ENCODE results near the gene KCNS1.
A peak's percentile ranks its signal among the peaks of the same experiment; 100 is the strongest.
"Not testable (repeated sequence)": the region's sequence is repeated elsewhere in the genome, so short reads cannot be mapped to it uniquely, and the experiment has no call there.

Gene KCNS1, protein sequence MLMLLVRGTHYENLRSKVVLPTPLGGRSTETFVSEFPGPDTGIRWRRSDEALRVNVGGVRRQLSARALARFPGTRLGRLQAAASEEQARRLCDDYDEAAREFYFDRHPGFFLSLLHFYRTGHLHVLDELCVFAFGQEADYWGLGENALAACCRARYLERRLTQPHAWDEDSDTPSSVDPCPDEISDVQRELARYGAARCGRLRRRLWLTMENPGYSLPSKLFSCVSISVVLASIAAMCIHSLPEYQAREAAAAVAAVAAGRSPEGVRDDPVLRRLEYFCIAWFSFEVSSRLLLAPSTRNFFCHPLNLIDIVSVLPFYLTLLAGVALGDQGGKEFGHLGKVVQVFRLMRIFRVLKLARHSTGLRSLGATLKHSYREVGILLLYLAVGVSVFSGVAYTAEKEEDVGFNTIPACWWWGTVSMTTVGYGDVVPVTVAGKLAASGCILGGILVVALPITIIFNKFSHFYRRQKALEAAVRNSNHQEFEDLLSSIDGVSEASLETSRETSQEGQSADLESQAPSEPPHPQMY

DNA sequence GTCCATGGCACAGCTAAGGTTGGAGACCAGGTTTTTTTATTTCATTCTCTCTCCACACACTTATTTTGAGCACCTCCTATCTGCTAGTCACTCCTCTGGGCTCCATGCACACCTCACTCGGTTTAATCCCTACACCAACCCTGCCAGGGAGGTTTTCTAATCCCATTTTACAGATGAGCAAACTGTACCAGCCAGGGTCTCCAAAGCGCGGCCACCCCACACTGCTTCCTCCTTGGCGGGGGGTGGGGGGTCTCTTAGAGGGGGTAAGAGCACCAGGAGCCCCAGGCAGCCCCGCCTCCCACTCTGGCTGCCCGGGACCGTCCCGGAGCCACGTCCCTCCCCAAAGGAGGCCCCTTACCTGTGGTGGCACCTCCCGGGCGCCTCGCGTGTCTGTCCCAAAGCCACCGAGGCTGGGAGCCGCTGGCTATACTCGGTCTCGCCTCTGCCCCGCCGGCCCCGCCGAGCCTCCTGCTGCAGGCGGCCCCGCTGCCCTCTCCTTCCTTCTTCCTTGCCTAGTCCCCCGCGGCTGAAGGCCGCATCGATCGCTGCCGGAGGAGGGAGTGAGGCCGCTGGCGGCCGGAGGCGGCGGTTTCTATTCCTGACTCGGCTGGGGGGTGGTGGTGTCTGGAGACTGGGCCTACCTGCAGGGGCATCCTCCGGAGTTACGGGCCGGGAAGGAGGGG, at the start of gene KCNS1:
Gene KCNS1, minus strand, starts transcription at position 565 of the 683 bp plus-strand sequence. CDS start 1,891 bp downstream, outside the sequence.
- peak; percentile 69 for DNase-seq

DNA sequence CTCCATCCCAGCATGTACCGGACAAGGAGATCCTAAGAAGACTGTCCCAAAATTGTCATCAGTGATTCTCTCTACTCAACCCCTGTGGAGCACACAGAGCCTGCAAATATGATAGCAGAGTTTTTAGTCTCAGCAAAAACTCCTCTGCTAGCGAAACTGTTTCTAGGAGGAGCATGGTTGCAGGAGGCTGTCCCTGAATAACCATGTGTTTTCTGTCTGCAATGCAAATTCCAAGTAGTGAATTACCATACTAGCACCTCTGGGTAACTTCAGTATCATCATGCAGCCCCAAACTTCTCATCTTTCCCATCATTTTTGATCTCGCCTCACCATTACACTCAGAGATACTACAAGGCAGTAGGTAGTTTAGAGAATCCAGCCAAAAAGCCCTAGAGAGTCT, 48.1 kb upstream of the KCNS1 start:
- no peak for DNase-seq

DNA sequence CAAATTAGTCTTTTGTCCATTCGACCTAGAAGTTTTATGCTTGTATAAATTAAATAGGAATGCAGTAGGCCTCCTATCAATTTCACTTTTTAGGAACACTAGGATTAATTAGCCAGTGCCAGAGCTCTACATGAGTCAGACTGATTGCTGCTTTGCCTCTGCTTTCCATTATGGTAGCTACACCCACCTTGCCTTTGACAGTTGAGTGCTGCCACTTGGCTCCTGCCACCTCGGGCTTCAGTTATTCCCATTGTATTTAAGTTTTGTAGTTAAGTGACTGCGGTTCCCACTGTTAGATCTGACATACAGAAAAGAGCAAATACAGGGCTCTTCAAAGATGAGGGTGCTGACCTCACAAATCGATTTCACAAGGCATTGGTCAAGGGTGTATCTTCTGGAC, 39.9 kb upstream of the KCNS1 start:
- DNase-seq = no peak

DNA sequence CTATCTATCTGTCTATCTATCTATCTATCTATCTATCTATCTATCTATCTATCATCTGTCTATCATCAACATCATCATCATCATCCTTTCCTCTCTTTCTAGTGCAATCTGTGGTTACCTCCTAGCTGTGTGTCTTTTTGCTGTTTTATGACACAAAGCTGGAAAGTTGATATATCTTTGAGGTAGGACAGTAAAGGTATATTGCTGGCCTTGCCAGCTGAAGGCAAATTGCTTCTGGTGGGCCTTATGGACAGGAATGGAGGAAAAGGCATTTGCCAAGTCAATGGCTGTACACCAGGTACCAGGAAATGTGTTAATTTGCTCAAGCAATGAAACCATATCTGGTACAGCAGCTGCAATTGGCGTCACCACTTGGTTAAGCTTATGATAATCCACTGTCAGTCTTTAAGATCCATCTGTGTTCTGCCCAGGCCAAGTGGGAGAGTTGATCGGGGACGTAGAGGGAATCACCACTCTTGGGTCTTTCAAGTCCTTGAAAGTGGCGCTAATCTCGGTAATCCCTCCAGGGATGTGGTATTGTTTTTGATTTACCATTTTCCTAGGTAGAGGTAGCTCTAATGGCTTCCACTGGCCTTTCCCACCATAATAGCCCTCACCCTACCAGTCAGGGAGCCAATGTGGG, 38.9 kb upstream of the KCNS1 start:
- not testable (repeated sequence) for DNase-seq

DNA sequence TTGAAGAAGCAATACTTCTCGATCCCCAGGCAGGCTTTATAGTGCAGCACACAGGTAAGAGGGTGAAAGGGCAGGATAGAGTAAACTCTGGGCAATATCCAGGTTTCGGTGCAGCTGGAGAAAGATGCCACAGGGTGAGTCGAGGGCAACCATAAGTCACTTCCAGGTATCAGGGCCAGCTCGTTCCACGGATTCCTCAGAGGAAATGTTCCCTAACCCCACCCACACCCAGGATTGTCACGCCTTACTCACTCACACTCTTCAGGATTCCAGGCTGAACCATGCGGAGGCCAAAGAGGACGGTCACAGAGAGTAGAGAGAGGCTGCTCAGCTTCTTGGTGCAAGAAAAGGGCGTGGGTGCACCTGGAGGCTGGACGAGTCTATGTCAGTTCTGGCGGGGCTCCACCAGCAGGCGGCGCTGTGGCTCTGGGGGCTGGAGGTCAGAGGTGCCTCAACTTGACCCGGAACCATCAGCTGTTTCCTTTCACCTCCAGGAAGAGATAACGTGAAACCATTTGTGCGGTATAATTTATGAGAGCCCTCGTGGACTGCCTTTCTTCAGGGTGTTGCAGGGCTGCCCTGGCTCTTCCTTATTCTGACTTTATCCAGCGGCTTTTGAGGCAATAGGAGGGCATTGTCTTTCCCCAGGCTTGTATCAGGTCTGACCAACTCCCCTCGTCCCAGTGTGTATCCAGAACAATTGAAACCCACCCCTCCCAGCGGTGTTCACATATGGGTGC, 37.8 kb upstream of the KCNS1 start:
- no peak for DNase-seq

DNA sequence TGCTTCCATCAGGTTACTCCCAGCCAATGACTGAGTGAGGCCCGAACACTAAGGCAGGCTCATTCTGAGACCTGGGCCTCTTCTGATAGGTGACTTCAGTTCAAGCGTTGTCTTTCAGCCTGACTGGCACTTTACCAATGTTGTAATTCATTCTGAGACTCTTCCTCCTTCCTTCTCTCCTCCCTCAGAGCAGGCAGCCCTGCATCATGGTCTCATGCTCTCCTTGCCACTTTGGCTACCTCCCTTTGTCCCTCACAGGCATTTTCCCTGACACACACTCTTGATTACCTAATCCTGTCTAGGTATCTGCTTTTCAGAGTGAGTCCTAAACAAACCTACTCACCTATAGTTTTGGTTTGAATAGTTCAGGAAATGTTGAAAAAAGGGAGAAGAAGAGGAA, 36.0 kb upstream of the KCNS1 start:
- no peak for DNase-seq

DNA sequence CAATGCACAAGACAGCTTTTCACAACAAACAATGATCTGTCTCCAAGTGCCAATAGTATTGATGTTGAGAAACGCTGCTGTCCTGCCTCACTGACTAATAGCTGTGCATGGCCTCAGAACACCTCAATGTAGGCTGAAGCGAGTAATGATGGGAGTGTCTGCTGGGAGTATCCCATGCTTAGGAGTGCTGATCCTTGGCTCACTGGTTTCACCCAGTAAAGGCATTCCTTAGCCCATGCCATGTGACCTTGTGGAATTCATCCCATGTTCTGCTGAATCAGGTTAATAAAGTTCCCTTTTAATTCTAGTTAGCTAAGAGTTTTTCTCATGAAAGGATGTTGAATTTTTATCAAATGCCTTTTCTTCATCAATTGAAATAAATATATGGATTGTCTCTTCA, 27.2 kb upstream of the KCNS1 start:
- DNase-seq = no peak

DNA sequence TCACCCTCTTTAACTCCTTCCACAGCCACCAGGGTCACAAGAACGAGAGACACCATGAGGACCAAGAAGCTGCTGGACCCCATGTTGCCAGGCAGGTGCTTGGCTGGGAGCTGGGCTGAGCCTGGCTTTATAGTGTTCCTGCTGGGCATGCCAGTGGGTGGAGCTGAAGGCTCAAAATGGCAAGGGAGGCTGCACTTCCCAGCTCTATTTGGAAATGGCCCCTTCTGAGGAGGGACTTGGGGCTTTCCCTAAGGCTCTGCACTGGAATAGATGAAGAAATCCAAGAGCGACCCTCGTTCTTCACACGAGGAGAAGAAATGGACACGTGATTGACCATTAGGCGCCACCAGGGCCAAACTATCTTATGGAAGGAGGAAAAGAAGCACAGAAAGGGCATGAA, 23.4 kb upstream of the KCNS1 start, which contains the start of gene WFDC12:
Gene WFDC12, minus strand, starts transcription at position 101 of the 400 bp plus-strand sequence. Its CDS starts 18 bp downstream, at position 83.
- no peak for DNase-seq

DNA sequence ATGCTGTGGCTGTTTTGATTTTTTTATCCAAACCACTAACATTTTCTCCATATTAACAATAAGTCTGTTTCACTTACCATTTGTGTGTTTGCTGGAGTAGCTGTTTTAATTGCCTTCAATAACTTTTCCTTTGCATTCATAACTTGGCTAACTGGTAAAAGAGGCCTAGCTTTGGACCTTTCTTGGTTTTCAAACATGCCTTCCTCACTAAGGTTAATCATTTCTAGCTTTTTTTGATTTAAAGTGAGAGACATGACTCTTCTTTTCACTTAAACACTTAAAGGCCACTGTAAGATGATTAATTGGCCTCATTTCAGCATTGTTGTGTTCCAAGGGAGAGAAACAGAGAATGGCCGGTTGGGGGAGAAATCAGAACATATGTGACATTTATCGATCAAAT, 20.5 kb upstream of the KCNS1 start:
- no peak for DNase-seq

DNA sequence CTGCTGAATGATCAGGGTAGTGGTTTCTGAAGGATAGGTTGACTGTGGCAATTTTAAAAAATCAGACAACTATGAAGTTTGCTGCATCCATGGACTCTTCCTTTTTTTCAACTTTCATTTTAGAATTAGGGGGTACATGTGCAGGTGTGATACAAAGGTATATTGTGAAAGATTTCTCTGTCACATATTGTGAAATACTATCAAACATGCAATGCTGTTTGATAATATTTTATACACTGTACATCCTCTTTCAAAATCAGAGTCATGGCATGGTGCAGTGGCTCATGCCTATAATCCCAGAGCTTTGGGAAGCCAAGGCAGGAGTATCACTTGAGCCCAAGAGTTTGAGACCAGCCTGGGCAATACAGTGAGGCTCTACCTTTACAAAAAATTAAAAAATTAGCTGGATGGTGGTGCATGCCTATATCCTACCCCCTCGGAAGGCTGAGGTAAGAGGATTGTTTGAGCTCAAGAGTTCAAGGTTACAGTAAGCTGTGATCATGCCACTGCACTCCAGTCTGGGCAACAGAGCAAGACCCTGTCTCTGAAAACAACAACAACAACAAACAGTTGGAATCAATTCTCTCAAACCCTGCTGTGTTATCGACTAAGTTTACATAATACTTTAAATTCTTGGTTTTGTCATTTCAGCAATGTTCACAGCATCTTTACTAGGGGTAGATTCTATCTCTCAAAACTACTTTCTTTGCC, 18.8 kb upstream of the KCNS1 start:
- no peak for DNase-seq

DNA sequence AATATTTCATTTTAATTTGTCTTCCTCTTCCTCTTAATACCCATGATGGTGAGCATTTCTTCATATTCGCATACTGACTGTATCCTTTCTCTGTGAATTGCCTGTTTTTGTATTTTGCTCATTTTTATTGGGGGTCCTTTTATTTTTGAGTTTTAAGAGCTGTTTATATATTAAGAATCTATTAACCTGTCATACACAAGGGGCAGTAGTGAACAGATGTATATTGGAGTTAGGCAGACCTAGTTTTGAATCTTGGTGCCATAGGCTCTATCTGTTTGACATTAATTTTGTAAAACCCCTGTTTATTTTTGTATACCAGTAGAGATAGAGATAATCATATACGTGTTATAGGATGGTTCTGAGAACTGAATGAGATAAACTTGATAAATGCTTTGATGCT, 17.1 kb upstream of the KCNS1 start:
- DNase-seq = no peak

DNA sequence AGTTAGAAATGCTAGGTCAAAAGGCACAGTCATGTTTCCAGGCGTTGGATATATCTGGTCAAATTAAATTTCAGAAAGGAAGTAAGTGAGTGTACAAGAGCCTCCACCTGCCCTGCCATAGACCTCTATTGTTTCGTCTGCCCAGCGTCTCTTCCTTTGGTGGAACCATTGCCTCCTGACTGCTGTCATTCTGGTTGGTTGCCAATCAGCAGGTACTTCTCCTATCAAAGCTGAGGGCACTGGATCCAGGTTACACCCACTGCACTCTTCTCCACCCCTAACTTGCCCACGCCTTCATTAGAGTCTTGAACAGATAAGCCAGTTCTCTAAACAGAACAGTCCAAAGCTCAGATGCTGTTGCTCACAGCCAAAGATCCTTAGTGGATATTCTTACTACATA, 16.7 kb upstream of the KCNS1 start:
- DNase-seq = no peak

DNA sequence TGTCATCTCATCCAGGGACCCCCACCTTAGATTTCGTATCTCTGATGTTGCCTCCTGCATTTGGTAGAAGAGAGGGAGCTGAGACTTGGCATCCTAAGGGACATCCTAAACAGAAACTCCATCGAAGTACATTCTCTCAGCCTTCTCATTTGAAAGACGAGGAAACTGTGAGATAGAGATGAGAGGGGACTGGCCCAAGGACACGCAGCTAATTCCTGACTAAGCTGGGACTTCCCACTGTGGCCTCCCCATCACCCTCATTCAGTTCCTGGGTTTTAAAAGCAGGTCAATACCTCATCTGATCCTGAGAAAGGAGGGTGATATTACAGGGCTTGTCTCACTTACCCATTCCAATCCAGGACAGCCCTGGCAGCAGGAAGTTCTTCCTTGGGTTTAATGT, 14.9 kb upstream of the KCNS1 start:
- no peak for DNase-seq

DNA sequence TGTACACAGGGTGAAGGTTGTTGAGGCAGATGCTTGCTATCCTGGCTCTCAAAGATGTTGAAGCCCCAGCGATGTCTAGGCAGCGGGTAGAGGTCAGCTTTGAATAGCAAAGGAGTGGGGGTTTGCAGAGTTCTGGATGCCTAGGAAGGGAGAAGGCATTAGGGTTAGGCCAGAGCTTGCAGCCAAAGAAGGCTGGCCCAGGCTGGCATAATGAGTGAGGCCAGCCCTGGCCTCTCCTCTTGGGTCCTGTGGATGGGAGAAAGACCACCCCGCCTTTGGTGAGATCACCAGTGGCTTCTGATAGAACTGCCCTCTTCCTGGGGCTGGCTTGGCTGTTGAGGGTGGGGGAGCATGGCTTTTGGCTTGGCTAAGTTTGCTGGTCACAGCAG, 14.5 kb upstream of the KCNS1 start:
- DNase-seq = no peak

DNA sequence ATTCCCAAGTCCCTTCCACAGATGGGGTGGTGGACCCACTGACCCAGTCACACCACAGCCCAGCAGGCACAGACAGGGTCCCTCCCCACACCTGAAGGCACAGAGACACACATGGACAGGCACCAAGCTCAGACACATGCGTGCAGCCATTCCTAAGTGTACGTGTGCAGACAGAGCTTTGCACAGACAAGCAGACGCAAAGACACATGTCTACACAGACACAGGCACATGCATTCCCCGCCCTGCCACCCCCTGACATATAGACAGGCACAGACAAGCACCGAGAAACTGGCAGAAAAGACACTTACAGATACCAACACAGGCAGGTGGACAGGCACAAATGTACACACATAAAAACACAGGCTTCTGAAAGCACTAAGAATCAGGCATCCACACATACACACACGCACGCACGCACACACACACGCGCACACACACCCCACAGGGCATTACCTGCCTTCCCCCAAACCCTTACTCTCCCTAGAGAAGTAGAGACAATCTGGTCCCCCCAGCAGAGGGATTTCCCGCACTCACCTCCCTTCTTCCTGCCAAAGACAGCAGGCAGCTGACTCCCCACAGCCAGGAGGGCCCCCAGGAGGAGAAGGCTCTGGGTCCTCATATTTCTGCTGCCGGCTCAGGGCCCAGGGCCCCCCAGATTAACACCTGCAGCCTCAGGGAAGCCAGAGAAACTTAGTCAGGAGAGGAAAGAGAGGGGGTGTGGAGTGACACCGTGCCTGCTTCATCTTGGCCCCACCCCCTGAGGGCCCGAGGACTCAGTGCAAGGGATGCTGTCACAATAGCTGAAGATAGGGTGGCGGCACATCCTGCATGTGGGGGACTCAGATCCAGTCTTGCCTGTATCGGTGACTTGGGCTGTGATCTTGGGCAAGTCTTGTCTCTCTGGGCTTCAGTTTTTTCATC, 13.8 kb upstream of the KCNS1 start, which contains the start of gene WFDC5:
Gene WFDC5, minus strand, starts transcription at position 710 of the 921 bp plus-strand sequence. Its CDS starts 91 bp downstream, at position 619.
- DNase-seq = peak; percentile 9

DNA sequence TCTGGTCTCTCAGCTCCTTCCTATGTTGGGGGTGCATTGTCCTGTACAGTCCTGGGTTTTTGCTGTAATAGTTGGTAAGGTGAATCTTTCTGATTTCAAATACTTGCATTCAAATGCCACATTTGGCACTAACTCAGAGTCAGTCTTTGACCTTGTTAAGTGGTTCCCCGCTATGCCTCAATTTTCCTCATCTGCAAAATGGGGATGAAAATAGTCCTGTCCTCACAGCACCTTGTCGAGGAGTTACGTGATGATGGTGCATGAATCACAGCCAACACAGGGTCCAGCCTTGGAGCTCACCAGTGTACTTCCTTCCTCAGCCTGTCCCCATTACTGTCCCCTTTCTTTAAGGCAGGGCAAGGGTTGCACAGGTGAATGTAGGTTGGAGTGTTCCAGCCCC, 12.9 kb upstream of the KCNS1 start:
- no peak for DNase-seq

DNA sequence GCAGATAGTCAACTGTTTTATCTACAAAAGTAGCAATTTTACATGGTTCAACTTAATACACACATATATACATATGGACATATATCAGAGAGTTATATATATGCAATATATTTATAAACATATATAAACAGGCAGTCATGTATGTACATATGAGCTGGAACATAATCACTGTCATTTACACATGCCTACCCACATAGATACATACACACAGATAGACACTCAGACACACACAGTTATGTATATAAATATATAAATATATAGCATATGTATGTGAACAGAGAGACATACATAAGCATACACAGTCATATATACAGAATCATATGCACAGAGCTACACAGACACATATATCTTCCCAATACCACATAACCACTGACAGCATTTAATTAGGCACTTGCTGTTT, 11.8 kb upstream of the KCNS1 start:
- no peak for DNase-seq

DNA sequence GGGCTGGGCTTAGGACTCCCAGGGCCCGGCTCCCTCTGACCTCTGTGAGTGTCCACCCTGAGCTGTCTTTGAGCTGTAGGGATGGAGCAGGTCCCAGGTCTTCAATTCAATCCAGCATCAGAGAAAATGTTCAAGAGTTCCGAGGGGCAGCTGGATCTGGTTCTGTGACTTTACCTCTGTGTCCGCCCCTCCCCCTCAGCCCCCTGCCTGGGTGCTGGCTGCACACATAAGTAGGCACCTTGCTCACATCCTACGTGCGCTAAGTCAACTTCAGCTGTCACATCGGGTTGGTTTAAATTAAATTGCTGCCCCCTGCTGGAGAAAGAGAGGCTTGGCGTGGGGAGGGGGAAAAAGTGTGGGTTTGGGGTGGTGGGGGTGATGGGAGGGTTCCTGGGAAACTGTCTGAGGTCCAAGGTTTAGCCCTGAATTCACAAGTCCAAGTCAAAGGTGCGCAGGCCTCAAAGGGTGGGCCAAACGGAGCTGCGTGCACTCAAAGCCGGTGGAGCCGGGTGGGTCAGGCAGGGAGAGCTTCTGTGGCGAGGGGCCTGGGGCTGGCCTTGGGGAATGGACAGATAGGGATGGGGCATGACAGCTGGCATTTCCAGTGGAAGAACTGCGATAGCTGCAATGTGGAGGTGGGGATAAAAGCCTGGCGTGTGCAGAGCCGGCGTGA, 11.0 kb upstream of the KCNS1 start:
- peak; percentile 49 for DNase-seq

DNA sequence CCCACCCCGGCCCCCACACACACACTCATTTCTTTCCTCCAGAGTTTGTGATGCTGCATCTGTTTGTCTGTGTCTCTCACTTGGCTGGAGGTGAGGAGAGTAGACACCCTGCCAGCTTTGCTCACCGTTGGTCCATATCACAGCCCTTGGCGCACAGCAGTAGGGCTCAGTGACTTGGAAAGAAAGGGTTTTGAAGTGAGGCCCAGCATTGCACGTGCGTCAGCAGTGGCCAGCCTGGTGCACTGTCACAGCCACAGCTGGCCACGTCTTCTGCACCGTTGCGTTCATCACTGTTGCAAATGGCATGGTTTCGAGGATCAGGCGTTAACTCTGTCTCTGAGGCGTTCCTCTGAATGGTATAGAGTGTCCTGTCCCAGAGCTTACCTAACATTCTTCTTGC, 10.4 kb upstream of the KCNS1 start:
- peak; percentile 83 for DNase-seq

DNA sequence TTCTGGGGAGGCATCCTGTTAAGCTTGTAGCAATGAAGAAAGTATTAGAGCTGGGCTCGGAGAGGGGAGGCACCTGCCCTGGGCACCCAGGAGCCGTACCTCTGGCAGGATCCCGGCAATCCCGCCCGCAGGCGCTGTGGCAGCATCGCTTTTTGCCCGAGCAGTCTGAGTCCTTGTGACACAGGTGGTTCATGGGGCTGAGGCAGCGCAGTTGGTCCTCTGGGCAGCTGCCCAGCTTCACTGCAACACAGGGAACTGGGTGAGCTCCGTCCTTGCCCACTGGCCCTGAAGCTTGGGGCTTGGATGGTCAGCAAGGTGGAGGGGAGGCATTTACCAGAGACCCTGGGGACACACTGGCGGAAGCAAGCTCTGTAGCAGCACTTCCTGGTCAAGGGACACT, 9.4 kb upstream of the KCNS1 start:
- no peak for DNase-seq

Data from eye (tissue), 1 donor.